Hypothalamus (tissue), 51 donors: ENCODE measurements around the gene TOB1.
"Not testable (repeated sequence)": the region's sequence is repeated elsewhere in the genome, so short reads cannot be mapped to it uniquely, and the experiment has no call there.

Experiments used
- DNase-seq, 51 donors: peaks; one replicate each; lab custom pipeline; 2025; lab: John Stamatoyannopoulos, UW

Gene TOB1

GRCh38 chr17:50899005-50899460 lies 32.9 kb upstream of the TOB1 start:
- no peak for DNase-seq

DNA sequence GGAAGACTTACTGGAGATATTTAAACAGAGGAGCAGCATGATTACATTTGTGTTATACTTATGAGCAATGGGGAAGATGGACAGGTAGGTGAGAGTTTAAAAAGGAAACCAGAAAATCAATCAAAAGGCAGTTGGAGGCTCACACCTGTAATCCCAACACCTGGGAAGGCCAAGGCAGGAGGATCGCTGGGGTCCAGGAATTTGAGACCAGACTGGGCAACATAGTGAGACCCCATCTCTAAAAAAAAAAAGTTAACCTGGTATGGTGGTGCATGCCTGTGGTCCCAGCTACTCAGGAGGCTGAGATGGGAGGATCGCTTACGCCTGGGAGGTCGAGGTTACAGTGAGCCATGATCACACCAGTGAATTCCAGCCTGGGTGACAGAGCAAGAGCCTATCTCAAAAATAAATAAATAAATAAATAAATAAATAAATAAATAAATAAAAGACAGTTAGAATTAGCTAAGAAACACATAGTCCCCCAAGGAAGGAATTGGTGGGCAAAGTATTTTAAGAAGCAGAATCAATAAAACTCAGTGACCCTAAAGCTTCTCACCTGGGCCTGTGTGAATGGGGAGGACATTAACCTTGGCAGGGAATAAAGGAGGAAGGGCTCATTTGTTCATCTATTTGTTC lies 32.3 kb upstream of the TOB1 start:
- no peak for DNase-seq

DNA sequence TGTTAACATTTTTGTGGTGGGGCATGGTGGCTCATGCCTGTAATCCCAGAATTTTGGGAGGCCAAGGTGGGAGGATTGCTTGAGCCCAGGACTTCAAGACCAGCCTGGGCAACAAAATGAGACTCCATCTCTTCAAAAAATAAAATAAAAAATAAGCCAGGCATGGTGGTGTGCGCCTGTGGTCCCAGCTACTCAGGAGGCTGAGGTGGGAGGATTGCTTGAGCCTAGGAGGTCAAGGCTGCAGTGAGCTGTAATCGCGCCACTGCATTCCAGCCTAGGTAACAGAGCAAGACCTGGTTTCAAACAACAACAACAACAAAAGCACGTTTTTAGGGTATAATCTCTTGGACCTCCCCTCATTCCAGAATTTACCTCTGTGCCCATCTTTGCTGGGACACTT lies 28.4 kb upstream of the TOB1 start:
- DNase-seq, result not testable (repeated sequence)

- peak in 44 of 51 donors; percentile 12 to 92 (median 50) for DNase-seq
Observed at GRCh38 chr17:50893183-50893993, 27.2 kb upstream of the TOB1 start.

GRCh38 chr17:50892101-50892776 lies 26.1 kb upstream of the TOB1 start:
- no peak for DNase-seq

DNA sequence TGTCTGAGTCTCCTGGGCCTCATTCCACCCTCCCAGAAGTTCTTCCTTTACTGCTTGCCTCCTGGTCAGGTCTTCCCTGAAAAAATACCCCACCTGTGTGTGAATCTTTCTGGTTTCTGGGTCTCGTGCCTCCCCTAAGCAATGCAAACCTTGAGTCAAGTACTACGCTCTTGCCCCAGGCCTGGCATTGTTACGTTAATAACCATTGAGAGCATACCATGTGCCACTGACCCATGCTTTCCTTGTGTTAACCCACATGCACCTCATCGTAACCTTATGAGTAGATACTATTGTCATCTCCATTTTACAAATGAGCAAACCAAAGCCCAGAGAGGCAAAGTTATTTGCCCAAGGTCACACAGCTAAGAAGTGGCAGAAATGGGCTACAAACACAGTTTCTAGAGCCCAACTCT lies 25.4 kb upstream of the TOB1 start:
- DNase-seq, result no peak

DNA sequence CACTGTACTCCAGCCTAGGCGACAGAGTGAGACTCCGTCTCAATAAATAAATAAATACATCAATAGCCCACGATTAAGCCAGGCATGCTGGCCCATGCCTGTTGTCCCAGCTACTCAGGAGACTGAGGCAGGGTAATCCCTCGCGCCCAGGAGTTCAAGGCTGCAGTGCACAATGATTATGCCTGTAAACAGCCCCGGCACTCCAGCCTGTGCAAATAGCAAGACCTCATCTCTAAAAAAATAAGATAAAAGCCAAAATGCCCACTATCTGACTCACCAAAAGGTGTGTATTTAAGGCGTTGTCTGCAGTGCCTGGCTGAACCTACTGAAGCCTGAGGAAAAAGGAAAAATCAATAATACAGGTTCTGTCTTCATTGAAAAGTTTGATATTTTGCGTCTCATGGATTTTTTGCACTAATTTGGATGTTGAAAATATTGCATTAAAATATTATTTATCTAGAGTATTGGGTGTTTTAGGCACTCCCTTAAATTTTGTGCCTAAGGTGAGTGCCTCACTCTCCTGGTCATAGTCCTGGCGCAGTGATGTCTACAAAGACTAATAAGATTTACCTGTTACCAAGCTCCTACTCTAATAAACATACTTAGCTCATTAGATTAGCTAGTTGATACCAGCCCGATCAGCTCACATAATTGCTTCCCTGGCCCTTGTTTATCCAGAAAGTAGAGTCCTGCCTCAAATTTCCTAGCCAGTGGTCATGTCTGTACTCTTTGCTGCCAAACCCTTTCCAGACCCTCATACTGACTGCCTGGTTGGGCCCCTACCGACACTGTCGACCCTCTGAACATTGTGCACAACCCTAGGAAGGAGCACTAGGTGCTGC lies 24.7 kb upstream of the TOB1 start:
- DNase-seq, result no peak

DNA sequence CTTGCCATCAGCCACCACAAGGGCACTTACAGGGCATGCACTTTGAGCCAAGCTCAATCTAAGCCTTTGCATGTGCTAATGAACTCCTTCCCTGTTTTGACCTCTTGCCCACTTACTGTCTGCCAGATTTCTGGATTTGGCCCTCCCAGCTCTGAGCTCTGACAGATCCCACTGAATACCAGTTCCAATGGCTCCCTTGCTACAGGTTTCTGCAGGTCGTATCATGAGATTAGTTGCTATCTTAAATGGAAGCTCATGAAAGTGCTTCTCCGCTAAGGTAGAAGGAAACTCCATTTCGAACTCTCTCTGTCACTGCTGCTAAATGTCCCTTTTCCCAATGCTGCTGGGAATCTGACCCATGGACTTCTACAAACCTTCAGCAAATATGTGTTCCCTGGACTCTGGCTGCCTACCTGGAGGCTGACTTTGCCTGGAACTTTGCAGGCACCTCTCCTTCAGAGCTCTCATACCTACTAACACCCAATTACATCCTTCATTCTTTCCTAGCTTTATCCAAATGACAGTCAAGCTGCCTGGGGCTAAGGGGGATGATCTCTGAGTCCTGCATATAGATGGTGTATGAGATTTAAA lies 23.5 kb upstream of the TOB1 start:
- DNase-seq, result no peak

DNA sequence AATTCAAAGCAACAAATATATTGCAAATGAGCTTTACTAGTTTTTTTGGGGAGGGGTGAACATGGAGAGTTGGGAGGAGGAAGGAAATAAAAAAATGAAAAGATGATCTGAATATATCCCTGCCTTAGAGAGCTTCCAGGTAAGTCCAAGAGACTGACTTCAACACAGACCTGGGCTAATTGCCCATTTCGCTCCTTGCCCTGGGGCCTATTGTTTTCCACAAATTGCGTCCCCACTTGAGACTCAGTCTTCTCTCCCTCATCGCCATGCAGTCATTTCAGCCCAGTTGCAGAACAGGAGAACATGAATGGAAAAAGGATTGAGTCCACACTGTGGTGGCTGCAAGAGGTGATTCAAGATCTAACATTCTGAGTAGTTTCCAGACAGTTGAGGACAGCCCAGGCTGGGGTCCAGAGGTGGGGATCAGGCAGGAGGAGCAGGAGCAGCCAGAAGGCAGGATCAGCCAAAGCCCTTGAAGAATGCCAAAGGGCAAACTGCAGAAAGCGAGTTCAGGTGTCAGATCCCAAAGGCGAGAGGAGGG lies 21.6 kb upstream of the TOB1 start:
- no peak for DNase-seq

DNA sequence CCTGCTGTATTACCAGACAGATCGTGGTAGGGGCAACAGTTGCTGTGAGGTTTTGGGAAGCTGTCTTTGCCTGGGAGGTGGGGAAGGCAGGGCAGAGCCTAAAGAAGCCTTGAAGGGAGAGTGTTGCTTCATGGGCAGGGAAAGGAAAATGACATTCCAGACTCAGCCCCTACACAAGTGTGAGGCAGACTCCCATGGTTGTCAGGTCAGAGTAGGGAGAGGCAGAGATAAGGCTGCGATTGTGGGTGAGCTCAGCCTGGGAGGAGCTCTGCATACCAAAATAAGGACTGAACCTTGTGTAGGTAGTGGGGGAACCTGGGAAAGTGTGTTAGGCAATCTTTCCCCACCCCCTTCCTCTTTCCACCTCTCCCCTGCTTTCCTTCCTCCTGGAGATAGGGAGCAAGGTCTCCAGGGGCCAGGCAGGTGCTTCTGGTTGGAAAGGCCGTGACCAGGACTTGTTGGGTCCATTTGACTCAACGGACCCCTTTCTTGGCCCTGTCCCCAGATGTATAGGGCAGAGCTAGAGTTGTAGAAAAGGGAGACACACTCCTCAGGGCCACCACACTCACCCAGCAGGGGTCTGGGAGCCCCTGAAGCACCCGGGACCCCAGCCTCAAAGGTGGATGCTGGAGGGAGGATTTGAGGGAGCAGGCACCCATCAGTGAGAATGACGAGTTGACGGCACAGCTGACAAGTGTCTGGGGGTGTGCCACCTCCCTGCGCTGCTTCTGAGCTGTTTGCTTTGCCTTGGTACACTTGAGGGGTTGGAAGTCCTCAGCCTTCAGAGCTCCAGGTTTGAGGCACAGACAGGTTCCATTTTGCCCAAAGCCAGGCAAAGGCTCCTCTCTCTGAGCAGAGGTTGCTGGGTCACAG lies 18.5 kb upstream of the TOB1 start:
- DNase-seq, result no peak

GRCh38 chr17:50883850-50884438 lies 17.8 kb upstream of the TOB1 start:
- DNase-seq, result peak in 1 of 51 donors; percentile 12

GRCh38 chr17:50882851-50883250 lies 16.7 kb upstream of the TOB1 start:
- DNase-seq, result no peak

GRCh38 chr17:50881182-50881581 lies 15.0 kb upstream of the TOB1 start:
- no peak for DNase-seq

DNA sequence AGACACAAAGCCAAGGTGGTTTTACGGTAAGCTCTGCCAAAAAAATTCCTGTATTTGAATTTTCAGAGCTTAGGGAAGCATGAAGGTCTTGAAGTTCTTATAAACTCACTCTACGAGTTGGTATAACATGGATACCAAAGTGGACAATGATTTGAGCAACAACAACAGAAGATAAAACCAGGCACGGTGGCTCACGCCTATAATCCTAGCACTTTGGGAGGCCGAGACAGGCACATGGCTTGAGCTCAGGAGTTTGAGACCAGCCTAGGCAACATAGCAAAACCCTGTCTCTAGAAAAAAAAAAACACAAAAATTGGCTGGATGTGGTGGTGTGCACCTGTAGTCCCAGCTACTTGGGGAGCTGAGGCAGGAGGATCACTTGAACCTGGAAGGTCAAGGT lies 12.9 kb upstream of the TOB1 start:
- DNase-seq, result no peak

DNA sequence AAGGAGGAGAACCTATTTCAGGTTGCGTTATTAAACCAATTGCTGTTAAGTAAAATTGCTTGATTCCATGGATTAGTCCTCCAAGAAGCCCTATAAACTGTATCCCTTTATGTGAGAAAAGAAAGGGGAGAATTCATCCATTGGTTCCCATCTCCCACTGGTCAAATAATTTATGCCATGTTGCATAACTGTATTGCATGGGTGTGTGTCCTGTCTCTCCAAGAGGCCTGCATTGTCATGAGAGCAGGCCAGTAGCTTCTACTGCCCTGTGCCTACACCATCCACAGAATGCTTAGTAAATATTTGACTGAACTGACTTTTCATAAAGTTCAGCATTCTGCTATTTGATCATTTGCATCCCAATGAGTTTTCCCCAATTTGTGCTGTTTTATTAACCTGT lies 11.7 kb upstream of the TOB1 start:
- no peak for DNase-seq

- DNase-seq, result not testable (repeated sequence)
Observed at GRCh38 chr17:50877042-50877441, 10.9 kb upstream of the TOB1 start.

GRCh38 chr17:50875074-50875473 lies 8.9 kb upstream of the TOB1 start:
- DNase-seq, result no peak

GRCh38 chr17:50872710-50873424 lies 6.7 kb upstream of the TOB1 start:
- no peak for DNase-seq
